ENCODE measurements around the gene ITIH4.

The ITIH4 gene

GRCh38 chr3:52829906-52830463 lies 487 bp downstream of the ITIH4 start:
- no peak for DNase-seq

GRCh38 chr3:52829482-52829881 lies 990 bp downstream of the ITIH4 start:
- DNase-seq: no peak

GRCh38 chr3:52827866-52828376 lies 2.6 kb downstream of the ITIH4 start:
- DNase-seq: no peak

GRCh38 chr3:52827441-52827840 lies 3.0 kb downstream of the ITIH4 start:
- no peak for DNase-seq

GRCh38 chr3:52824037-52824436 lies 6.4 kb downstream of the ITIH4 start:
- no peak for DNase-seq

GRCh38 chr3:52822363-52822762 lies 8.1 kb downstream of the ITIH4 start:
- DNase-seq: no peak

GRCh38 chr3:52820736-52821135 lies 9.7 kb downstream of the ITIH4 start:
- no peak for DNase-seq

- no peak for DNase-seq
Measured at GRCh38 chr3:52819936-52820335, 10.5 kb downstream of the ITIH4 start.

GRCh38 chr3:52817860-52818259 lies 12.6 kb downstream of the ITIH4 start:
- DNase-seq: no peak

GRCh38 chr3:52817221-52817620 lies 13.3 kb downstream of the ITIH4 start:
- DNase-seq: no peak

- DNase-seq: no peak
Measured at GRCh38 chr3:52816654-52817053, 13.8 kb downstream of the ITIH4 start.

GRCh38 chr3:52816199-52816598 lies 14.3 kb downstream of the ITIH4 start:
- no peak for DNase-seq

GRCh38 chr3:52813810-52814209 lies 16.7 kb downstream of the ITIH4 start:
- DNase-seq: no peak

- DNase-seq: no peak
Measured at GRCh38 chr3:52811452-52812011, 18.9 kb downstream of the ITIH4 start.

GRCh38 chr3:52810923-52811322 lies 19.5 kb downstream of the ITIH4 start:
- no peak for DNase-seq

GRCh38 chr3:52809662-52810377 lies 20.7 kb downstream of the ITIH4 start:
- DNase-seq: no peak

GRCh38 chr3:52809149-52809548 lies 21.3 kb downstream of the ITIH4 start:
- no peak for DNase-seq

GRCh38 chr3:52805270-52806039 lies 25.0 kb downstream of the ITIH4 start:
- DNase-seq: no peak

GRCh38 chr3:52801839-52802238 lies 28.6 kb downstream of the ITIH4 start:
- no peak for DNase-seq

GRCh38 chr3:52800079-52800478 lies 30.4 kb downstream of the ITIH4 start:
- no peak for DNase-seq

GRCh38 chr3:52798978-52799476 lies 31.4 kb downstream of the ITIH4 start:
- peak; percentile 8 for DNase-seq

GRCh38 chr3:52798376-52798977 lies 32.0 kb downstream of the ITIH4 start:
- DNase-seq: no peak

GRCh38 chr3:52796411-52796810 lies 34.1 kb downstream of the ITIH4 start:
- no peak for DNase-seq

Data from central memory CD4-positive, alpha-beta T cell (primary cell).